DMS114 treated with DMSO at 0.1 percent for 48 hours (cell line): ENCODE results near the gene SDK1.
"Not testable (repeated sequence)": the region's sequence is repeated elsewhere in the genome, so short reads cannot be mapped to it uniquely, and the experiment has no call there.

ENCODE experiments used
- DNase-seq: peaks from one replicate; lab custom pipeline; 2025; ENCODE audit not compliant: unreplicated experiment; lab: John Stamatoyannopoulos, UW

SDK1 gene

GRCh38 chr7:4204513-4205165 is 903.6 kb downstream of the SDK1 start:
- peak; percentile 18 for DNase-seq

DNA sequence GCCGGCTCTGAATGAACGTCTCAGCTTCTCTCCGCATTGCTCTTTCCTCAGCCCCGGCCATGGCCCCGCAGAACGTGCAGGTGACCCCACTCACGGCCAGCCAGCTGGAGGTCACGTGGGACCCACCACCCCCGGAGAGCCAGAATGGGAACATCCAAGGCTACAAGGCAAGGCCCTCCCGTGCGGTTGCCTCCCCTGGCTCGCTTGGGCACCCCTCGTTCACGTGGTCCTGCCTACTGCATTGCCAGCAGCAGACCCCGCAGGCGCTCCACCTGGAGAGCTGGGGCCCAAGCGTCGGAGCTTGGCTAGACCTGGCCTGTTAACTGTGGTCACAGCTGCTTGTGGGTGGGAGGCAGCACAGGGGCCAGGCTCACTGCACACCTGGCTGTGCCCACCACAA is 904.8 kb downstream of the SDK1 start:
- DNase-seq = no peak

DNA sequence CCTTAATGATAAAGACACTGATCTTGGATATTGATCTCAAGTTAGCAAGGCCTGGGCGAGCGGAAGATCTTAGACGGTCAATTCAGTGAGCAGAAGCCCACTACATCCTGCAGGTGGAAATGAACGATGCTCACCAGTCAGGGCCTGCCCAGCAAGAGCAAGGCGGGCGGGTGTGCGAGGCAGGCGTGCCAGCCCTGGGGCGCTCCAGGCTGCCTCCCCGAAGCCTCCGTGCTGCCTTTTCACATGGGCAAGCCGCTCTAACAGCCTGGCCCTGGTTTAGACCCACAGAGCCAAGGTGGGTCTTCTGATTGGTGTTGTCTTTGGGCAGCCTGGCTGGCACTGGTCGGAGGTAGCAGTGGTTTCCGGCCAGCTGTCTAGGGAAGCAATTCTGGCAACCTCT is 906.0 kb downstream of the SDK1 start:
- DNase-seq = no peak

- no peak for DNase-seq
Observed at GRCh38 chr7:4208086-4208485, 907.0 kb downstream of the SDK1 start.

GRCh38 chr7:4208586-4208985 is 907.5 kb downstream of the SDK1 start:
- no peak for DNase-seq

DNA sequence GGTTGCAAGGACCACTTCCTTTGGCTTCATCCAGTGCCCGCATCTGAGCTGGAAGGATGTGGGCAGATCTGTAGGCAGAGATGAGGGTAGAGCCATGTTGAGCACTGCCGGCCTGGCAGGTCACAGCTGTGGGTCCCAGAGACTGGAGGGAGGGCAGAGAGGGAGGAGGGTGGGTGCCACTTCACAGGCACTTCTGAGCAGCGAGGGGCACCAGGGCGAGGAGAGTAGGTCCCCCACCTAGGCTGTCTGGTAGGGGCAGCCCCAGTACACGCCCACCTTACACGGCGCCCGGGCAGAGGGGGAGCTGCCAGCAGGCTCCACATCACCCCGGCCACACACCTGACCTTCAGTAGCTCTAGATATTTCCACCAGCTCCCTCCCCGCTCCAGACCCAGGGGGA is 908.1 kb downstream of the SDK1 start:
- DNase-seq = no peak

DNA sequence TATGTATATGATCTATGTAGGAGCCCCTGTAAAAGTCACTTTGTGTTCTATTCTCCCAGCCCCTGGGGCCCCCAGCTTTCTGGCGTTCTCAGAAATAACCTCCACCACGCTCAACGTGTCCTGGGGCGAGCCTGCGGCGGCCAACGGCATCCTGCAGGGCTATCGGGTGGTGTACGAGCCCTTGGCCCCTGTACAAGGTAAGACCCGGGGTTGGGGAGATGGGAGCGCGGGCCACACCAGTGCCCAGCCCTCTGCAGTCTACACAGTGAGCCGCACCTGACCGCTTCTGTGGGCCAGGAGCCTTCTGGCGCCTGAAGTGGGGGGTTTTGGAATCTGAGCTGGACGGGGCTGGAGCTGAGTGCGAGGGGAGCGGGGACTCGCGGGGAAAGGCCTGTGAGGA is 908.9 kb downstream of the SDK1 start:
- DNase-seq = no peak

DNA sequence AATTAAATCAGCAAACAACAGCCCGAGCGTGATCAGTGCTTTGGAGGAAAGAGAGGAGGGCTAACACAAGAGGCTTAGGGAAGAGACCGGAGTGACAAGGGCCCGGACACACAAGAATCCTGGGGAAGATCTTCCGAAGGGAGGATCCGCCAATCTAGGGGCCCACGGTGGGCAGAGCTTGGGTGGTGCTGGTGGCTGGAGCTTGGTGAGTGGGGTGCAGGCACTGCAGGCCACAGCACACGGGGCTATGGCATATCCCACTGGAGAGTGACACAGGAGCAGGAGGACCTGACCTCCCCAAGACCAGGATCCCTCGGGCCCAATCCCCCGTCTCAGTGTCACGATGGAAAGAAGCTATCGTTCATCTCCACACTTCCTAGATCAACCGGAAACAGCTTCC is 909.8 kb downstream of the SDK1 start:
- DNase-seq = no peak

DNA sequence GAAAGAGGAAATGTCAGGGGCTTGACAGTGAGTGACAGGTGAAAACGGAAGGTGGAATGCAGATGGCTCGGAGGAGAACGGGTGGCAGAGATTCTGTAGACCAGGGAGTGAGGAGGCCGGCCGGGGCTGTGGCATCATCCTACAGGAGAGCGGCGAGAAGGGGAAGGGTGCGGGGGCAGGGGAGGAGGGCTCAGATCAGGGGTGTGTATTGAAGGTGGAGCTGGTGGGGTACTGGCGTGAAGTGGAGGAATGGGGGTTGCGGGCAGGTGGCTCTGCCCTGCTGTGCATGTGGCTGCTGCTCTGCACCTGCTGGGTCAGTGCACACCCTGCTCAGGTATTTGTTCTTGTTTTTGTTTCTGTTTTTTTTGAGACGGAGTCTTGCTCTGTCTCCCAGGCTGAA is 910.2 kb downstream of the SDK1 start:
- DNase-seq = no peak

GRCh38 chr7:4212376-4212775 is 911.3 kb downstream of the SDK1 start:
- DNase-seq = no peak

DNA sequence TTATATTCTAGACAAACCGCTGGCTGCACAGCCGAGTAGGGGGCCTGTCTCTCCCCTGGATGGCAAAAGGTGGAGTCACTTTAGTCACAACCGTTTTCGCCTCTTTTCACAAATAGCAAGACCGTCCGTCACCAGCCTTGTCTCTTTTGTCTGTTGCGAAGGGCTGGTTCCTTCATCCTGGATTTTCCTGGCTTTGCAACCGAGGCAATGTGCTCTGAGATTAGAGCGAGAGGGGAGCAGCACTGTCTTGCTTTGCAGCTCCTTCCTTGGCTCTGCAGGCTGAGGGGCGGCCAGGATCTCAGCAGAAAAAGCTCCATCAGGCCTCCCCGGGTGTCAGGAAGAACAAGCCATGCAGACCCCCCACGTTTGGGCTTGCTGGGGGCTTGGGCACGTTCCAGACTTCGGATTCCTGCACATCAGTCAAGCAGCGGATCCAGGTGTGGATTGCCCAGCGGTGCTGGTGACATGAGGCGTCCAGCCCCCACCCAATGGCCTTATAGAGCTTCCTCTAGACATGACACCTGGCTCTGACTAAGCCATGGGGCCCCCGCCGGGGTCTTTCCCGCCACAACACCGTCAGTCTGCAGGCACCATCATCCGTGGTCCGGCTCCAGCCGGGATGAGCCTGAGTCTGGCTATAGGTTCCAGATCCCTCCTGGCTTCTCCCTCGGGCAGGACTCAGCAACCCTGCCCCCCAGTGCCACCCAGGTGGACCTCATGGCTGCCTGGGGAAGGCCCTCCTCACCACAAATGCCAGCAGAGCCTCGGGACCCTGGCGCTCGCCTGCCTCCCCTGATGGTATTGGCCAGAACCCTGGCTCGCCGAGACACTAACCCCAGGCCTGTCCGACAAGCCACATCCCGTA is 913.5 kb downstream of the SDK1 start:
- no peak for DNase-seq

DNA sequence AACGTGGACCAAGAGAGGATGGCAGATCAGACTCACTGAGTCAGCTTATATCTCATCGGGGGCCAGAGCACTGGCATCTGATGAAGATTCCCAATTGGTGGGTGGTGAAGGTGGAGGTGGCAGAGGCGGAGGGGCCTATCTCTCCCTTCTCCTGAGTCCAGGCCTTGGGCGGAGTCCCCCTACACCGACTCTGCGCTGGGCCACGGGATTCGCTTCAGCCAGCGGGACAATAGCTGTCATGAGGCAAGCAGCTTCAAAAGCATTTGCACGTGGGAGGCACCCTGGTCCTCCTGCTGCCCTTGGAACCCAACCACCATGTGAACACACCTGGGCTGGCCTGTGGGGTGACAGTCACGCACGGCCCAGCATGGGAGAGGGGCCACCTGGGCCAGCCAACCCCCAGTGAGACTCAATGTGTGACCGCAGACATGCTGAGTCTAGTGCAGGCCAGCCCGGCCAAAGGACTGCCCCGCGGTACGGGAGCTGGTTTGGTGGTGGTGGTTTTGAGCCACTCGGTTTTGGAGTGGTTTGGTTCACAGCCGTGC is 914.2 kb downstream of the SDK1 start:
- no peak for DNase-seq

DNA sequence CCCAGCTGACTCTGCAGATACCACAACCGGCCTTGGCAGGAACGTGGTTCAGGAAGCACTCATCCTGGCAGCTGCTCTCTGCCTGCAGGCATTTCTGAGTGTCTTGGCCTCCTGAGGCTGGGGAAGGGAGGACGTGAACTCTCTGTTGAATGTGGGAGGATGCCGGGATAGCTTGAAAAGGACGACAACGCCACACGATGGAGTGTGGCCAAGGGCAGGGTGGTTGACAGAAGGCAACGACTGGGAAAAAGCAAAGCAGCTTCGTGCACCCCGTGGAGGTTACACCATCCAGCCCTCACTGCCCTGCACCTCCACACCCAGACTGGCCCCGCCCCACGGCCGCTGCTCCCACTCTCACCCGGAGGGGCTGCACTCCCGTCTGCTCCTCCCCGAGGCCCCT is 915.0 kb downstream of the SDK1 start:
- no peak for DNase-seq

GRCh38 chr7:4217126-4217660 is 916.1 kb downstream of the SDK1 start:
- not testable (repeated sequence) for DNase-seq

DNA sequence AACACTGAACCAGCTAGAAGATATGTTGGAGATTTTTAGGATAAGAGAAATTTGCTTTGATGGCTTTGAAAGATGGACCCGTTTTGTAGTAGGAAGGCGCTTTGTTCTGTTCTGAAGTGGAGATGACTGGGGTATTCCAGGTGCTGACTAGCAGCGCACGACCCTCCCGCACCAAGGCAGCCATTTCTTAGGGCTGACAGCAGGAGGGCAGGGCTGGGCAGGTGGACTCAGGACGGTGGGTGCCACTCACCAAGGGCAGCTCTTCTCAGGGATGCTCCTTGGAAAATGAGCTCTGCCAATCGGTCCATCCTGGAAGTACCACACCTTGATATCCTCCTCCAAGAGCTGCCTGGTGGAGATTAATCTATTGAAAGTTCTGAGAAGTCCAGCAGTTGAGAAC is 917.4 kb downstream of the SDK1 start:
- no peak for DNase-seq

DNA sequence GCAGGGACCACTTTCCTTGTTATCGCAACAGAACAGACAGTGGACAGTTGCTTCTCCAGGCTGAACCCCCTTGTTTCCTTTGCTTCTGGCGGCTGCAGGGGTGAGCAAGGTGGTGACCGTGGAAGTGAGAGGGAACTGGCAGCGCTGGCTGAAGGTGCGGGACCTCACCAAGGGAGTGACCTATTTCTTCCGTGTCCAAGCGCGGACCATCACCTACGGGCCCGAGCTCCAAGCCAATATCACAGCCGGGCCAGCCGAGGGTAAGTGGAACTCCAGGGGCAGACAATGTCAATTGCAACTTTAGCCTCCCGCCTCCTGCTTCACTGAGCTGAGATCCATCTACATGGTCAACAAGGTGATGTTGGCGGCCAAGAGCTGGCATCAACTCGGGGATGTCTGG is 919.0 kb downstream of the SDK1 start:
- DNase-seq = no peak

GRCh38 chr7:4221043-4221442 is 920.0 kb downstream of the SDK1 start:
- DNase-seq = no peak

GRCh38 chr7:4222676-4223075 is 921.6 kb downstream of the SDK1 start:
- DNase-seq = no peak

GRCh38 chr7:4225361-4225771 is 924.3 kb downstream of the SDK1 start:
- no peak for DNase-seq

- DNase-seq = no peak
Observed at GRCh38 chr7:4225881-4226523, 925.0 kb downstream of the SDK1 start.

- no peak for DNase-seq
Observed at GRCh38 chr7:4226524-4226882, 925.5 kb downstream of the SDK1 start.
